GM12878 (cell line): Measurements from ENCODE around the gene TSPAN31.

ENCODE experiments used
- FOS ChIP-seq: IDR thresholded peaks from 3 replicates; pipeline ENCODE4 v1.6.1; 2011; ENCODE audit warnings: borderline replicate concordance; ENCODE audit not compliant: insufficient read length; ENCODE audit errors: extremely low read depth
- FOXK2 ChIP-seq: fragments of 450-650 bp; IDR thresholded peaks from 2 replicates; pipeline ENCODE4 v1.6.1; 2017; ENCODE audit warnings: mild to moderate bottlenecking, moderate library complexity
- HDAC2 ChIP-seq: fragments of 200-600 bp; sonication (generic); IDR thresholded peaks from 2 replicates; pipeline ENCODE4 v1.6.1; 2017
- SIX5 ChIP-seq: IDR thresholded peaks from 2 replicates; pipeline ENCODE4 v1.6.1; 2011; ENCODE audit warnings: mild to moderate bottlenecking, low read depth, low read length, moderate library complexity; ENCODE audit not compliant: severe bottlenecking
- SRF ChIP-seq, 2 experiments: IDR thresholded peaks; 2 replicates each; pipeline ENCODE4 v1.6.1; 2011; ENCODE audit warnings: low read depth in 2 of 2, low read length in 2 of 2, mild to moderate bottlenecking in 1 of 2, moderate library complexity in 1 of 2
- TAF1 ChIP-seq: IDR thresholded peaks from 2 replicates; pipeline ENCODE4 v1.6.1; 2011; ENCODE audit warnings: mild to moderate bottlenecking, low read depth, low read length, borderline replicate concordance
- TF ChIP-seq, protein P1 (sequence below), 3 experiments: IDR thresholded peaks in 2 of 3; conservative IDR thresholded peaks in 1 of 3; 2 replicates each; pipeline ENCODE4 v1.5.1; 2011; ENCODE audit warnings: low read depth in 3 of 3, low read length in 3 of 3, mild to moderate bottlenecking in 3 of 3, control low read depth in 2 of 3, moderate library complexity in 2 of 3, inconsistent platforms in 1 of 3, mixed read lengths in 1 of 3; ENCODE audit not compliant: control insufficient read depth in 2 of 3, insufficient read depth in 1 of 3; ENCODE audit errors: extremely low read depth in 1 of 3
- TF ChIP-seq, protein P2 (sequence below): IDR thresholded peaks from 2 replicates; pipeline ENCODE4 v1.6.1; 2012; ENCODE audit warnings: low read depth, low read length, improper control_type of control experiment
- TF ChIP-seq, protein P3 (sequence below): IDR thresholded peaks from 2 replicates; pipeline ENCODE4 v1.6.1; 2012; ENCODE audit warnings: low read depth, low read length, improper control_type of control experiment
- TF ChIP-seq, protein P4 (sequence below): IDR thresholded peaks from 2 replicates; pipeline ENCODE4 v1.6.1; 2011; ENCODE audit warnings: low read depth, mild to moderate bottlenecking, low read length, moderate library complexity, borderline replicate concordance; ENCODE audit errors: extremely low read depth

DNA sequence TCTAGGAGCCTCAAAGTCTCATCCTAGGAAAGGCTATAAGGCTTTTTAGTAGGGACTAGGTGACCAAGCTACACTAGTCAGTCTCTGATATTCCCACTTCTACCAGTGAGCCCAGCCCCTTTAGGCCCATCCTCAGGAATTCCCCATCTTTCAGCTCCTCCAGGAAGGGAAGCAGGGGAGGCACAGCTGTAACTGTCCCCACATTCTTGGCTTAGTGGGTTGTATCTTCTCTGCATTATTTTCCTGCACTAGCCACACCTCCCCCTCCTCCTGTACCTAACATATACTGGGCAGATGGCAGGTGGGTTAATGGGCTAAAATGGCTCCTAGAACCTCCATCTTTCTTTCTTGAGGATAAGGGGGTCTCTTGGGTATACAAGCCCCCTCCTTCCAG lies 22.5 kb downstream of the TSPAN31 start:
- TF ChIP-seq, protein P1, sequence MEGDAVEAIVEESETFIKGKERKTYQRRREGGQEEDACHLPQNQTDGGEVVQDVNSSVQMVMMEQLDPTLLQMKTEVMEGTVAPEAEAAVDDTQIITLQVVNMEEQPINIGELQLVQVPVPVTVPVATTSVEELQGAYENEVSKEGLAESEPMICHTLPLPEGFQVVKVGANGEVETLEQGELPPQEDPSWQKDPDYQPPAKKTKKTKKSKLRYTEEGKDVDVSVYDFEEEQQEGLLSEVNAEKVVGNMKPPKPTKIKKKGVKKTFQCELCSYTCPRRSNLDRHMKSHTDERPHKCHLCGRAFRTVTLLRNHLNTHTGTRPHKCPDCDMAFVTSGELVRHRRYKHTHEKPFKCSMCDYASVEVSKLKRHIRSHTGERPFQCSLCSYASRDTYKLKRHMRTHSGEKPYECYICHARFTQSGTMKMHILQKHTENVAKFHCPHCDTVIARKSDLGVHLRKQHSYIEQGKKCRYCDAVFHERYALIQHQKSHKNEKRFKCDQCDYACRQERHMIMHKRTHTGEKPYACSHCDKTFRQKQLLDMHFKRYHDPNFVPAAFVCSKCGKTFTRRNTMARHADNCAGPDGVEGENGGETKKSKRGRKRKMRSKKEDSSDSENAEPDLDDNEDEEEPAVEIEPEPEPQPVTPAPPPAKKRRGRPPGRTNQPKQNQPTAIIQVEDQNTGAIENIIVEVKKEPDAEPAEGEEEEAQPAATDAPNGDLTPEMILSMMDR (IDR thresholded peaks at IDR 0.05 in 2 of 3, conservative IDR thresholded peaks at IDR 0.05 in 1 of 3; ENCODE audit: control insufficient read depth in 2 of 3, extremely low read depth in 1 of 3, insufficient read depth in 1 of 3, low read depth in 3 of 3, low read length in 3 of 3): no peak
- TF ChIP-seq, protein P2, sequence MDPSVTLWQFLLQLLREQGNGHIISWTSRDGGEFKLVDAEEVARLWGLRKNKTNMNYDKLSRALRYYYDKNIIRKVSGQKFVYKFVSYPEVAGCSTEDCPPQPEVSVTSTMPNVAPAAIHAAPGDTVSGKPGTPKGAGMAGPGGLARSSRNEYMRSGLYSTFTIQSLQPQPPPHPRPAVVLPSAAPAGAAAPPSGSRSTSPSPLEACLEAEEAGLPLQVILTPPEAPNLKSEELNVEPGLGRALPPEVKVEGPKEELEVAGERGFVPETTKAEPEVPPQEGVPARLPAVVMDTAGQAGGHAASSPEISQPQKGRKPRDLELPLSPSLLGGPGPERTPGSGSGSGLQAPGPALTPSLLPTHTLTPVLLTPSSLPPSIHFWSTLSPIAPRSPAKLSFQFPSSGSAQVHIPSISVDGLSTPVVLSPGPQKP: no peak
- TF ChIP-seq FOXK2 (no peak), TAF1 (no peak), HDAC2 (no peak), SRF (IDR thresholded peaks at IDR 0.05; ENCODE audit: low read depth in 2 of 2, low read length in 2 of 2) (no peak), SIX5 (no peak), FOS (no peak)
- TF ChIP-seq, protein P3, sequence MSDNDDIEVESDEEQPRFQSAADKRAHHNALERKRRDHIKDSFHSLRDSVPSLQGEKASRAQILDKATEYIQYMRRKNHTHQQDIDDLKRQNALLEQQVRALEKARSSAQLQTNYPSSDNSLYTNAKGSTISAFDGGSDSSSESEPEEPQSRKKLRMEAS: no peak
- TF ChIP-seq, protein P4, sequence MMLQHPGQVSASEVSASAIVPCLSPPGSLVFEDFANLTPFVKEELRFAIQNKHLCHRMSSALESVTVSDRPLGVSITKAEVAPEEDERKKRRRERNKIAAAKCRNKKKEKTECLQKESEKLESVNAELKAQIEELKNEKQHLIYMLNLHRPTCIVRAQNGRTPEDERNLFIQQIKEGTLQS: no peak
